GM12878 (cell line): Measurements from ENCODE around the gene FTH1. TPM values are rescaled to one million over a fixed set of nuclear protein-coding genes. Genes with fewer than 3 reads are reported as not detected.

Experiments used
- ATAC-seq: fragments of 200-7000 bp; cut with Tn5 transposase; 3 replicates; pipeline ENCODE4 v1.9.1; 2020; ENCODE audit warnings: mild to moderate bottlenecking, moderate library complexity
- BruUV-seq: library from RNA; stranded (reverse); fragments of 400-500 nt; replicated peaks from 2 replicates; lab custom pipeline; 2021; lab: Mats Ljungman, UMichigan
- CTCF ChIA-PET: fragments of 300-600 bp; sonication (Branson Sonifier 250); formaldehyde crosslinking; extraction: SDS; loops from one replicate; lab custom pipeline; 2021; ENCODE audit warnings: inconsistent platforms; lab: Yijun Ruan, JAX
- POLR2A ChIA-PET: fragments of 350-600 bp; formaldehyde crosslinking; extraction: SDS; loops from one replicate; lab custom pipeline; 2021; ENCODE audit warnings: inconsistent platforms; lab: Charles Lee
- RAD21 ChIA-PET: fragments of 300-600 bp; sonication (Branson Sonifier 250); formaldehyde crosslinking; loops from one replicate; lab custom pipeline; 2023; ENCODE audit warnings: antibody characterized with exemption; ENCODE audit not compliant: unreplicated experiment; lab: Charles Lee
- SMC1A ChIA-PET: fragments of 300-600 bp; sonication (Branson Sonifier 250); formaldehyde crosslinking; loops from one replicate; lab custom pipeline; 2023; ENCODE audit not compliant: unreplicated experiment, uncharacterized antibody; lab: Charles Lee
- DNase-seq: peaks from one replicate; pipeline ENCODE4 v3.0.0-alpha.2; 2011; ENCODE audit warnings: low read depth, low spot score
- FAIRE-seq: peaks from 3 replicates; lab custom pipeline; 2011; peaks lifted over from hg19 to GRCh38; lab: Jason Lieb, UNC
- H2AFZ ChIP-seq: 2 replicates; pipeline ENCODE4 v1.6.0; 2011; ENCODE audit warnings: low read depth, low read length, control low read depth; ENCODE audit not compliant: control insufficient read depth
- H3K27ac ChIP-seq: 2 replicates; pipeline ENCODE4 v1.5.1; 2011; ENCODE audit warnings: control low read depth; ENCODE audit not compliant: control insufficient read depth, insufficient read depth
- H3K27me3 ChIP-seq, 2 experiments: replicated peaks in 1 of 2; 2 replicates each; pipeline versions ENCODE4 v1.6.0 to v1.6.1; 2011; ENCODE audit warnings: low read length in 1 of 2; ENCODE audit not compliant: control insufficient read depth in 2 of 2, insufficient read depth in 2 of 2
- H3K36me3 ChIP-seq, 2 experiments: 2 replicates each; pipeline ENCODE4 v1.5.1; 2011; ENCODE audit warnings: low read length in 1 of 2; ENCODE audit not compliant: control insufficient read depth in 2 of 2, insufficient read depth in 2 of 2
- H3K4me1 ChIP-seq: 2 replicates; pipeline ENCODE4 v1.6.1; 2011; ENCODE audit warnings: mild to moderate bottlenecking, low read length, moderate library complexity, mixed read lengths; ENCODE audit not compliant: control insufficient read depth, insufficient read depth
- H3K4me2 ChIP-seq: 2 replicates; pipeline ENCODE4 v1.6.0; 2011; ENCODE audit warnings: control low read depth; ENCODE audit not compliant: control insufficient read depth, insufficient read depth
- H3K4me3 ChIP-seq: fragments of 200-600 bp; sonication (generic); 2 replicates; pipeline ENCODE4 v1.5.1; 2016
- H3K79me2 ChIP-seq: 2 replicates; pipeline ENCODE4 v1.6.0; 2011; ENCODE audit warnings: low read length; ENCODE audit not compliant: control insufficient read depth, insufficient read depth
- H3K9ac ChIP-seq: 2 replicates; pipeline ENCODE4 v1.8.0; 2011; ENCODE audit warnings: low read length, control low read depth, mixed read lengths; ENCODE audit not compliant: control insufficient read depth, insufficient read depth
- H3K9me3 ChIP-seq: replicated peaks from 3 replicates; pipeline ENCODE4 v1.5.1; 2011; ENCODE audit warnings: mild to moderate bottlenecking, low read length; ENCODE audit not compliant: control insufficient read depth, insufficient read depth
- H4K20me1 ChIP-seq: 2 replicates; pipeline ENCODE4 v1.6.0; 2011; ENCODE audit not compliant: control insufficient read depth, insufficient read depth
- CBX5 ChIP-seq: sonication (generic); IDR thresholded peaks from 2 replicates; pipeline ENCODE4 v1.6.1; 2016; ENCODE audit warnings: low read depth, moderate library complexity, mild to moderate bottlenecking, inconsistent platforms
- ETV6 ChIP-seq, 2 experiments: fragments of 450-650 bp in 1 of 2; IDR thresholded peaks in 1 of 2; conservative IDR thresholded peaks in 1 of 2; 2 replicates each; pipeline ENCODE4 v1.6.1; 2014; ENCODE audit warnings: antibody characterized with exemption in 1 of 2, borderline replicate concordance in 1 of 2, low read depth in 1 of 2, mild to moderate bottlenecking in 1 of 2, moderate library complexity in 1 of 2
- HCFC1 ChIP-seq: fragments of 150-350 bp; IDR thresholded peaks from 2 replicates; pipeline ENCODE4 v1.6.1; 2014; ENCODE audit warnings: low read length
- PML ChIP-seq: IDR thresholded peaks from 2 replicates; pipeline ENCODE4 v1.6.1; 2012; ENCODE audit warnings: low read length, inconsistent platforms
- RELA ChIP-seq: fragments of 450-650 bp; IDR thresholded peaks from 2 replicates; pipeline ENCODE4 v1.8.0; 2014; ENCODE audit warnings: borderline replicate concordance; ENCODE audit not compliant: partially characterized antibody
- STAT1 ChIP-seq: fragments of 450-650 bp; conservative IDR thresholded peaks from 2 replicates; pipeline ENCODE4 v1.6.1; 2014; ENCODE audit warnings: antibody characterized with exemption, mild to moderate bottlenecking
- ZNF24 ChIP-seq: fragments of 450-650 bp; IDR thresholded peaks from 2 replicates; pipeline ENCODE4 v1.6.1; 2017; ENCODE audit warnings: antibody characterized with exemption, mild to moderate bottlenecking
- WGBS: methylation state at CpG from one replicate; pipeline ENCODE4 v1.1.6; 2016; ENCODE audit warnings: low lambda C conversion rate; ENCODE audit not compliant: insufficient replicate concordance, insufficient coverage; ENCODE audit errors: missing lambda C conversion rate; 5-methylcytosine and 5-hydroxymethylcytosine counted together
- in situ Hi-C: fragments of 300-500 bp; cut with MboI; formaldehyde crosslinking; loops from 9 replicates; pipeline ENCODE4 v1.14.3; 2018; ENCODE audit warnings: mixed read lengths
- intact Hi-C: fragments of 100-400 bp; cut with micrococcal nuclease; formaldehyde crosslinking; loops from one replicate; pipeline ENCODE4 v1.14.2; 2022; ENCODE audit not compliant: unreplicated experiment
- polyA plus RNA-seq, 11 experiments: library from polyadenylated mRNA; depleted of rRNA in 4 of 11; unstranded in 6 of 11; stranded (reverse) in 5 of 11; fragments of >200 nt; fragmentation: Nextera tagmentation in 4 of 11; fragmentation: Illumina TruSeq in 1 of 11; extraction: Ambion mirVana in 4 of 11; extraction: Trizol in 1 of 11; gene quantifications; 1 replicate in 1 of 11; 2 replicates in 10 of 11; pipeline versions ENCODE4 v1.2.1 to v1.2.3, GENCODE V29; 2011 to 2016; ENCODE audit warnings: inconsistent platforms in 2 of 11, missing spikeins in 2 of 11, low read depth in 1 of 11
- total RNA-seq, 4 experiments: library from RNA; depleted of rRNA in 3 of 4; stranded (reverse); fragments of >200 nt in 3 of 4; fragmentation: Illumina TruSeq in 1 of 4; extraction: Trizol in 1 of 4; gene quantifications; 2 replicates each; pipeline versions ENCODE4 v1.2.1 to v1.2.3, GENCODE V29; 2013 to 2021
- TF ChIP-seq, protein P1 (sequence below): fragments of 450-650 bp; IDR thresholded peaks from 2 replicates; pipeline ENCODE4 v1.6.1; 2016; ENCODE audit warnings: mild to moderate bottlenecking
- TF ChIP-seq, protein P2 (sequence below): IDR thresholded peaks from 2 replicates; pipeline ENCODE4 v1.6.1; 2012; ENCODE audit warnings: mild to moderate bottlenecking, low read depth, low read length
- TF ChIP-seq, protein P3 (sequence below): fragments of 450-650 bp; IDR thresholded peaks from 2 replicates; pipeline ENCODE4 v1.6.1; 2017; ENCODE audit warnings: mild to moderate bottlenecking, moderate library complexity

Gene FTH1
- total and polyA plus RNA-seq, 10 of the 15 experiments (the other 5 are each of a cell fraction or from before 2014, with no cell fraction given), result 289 to 4,154 (median 960) TPM

DNA sequence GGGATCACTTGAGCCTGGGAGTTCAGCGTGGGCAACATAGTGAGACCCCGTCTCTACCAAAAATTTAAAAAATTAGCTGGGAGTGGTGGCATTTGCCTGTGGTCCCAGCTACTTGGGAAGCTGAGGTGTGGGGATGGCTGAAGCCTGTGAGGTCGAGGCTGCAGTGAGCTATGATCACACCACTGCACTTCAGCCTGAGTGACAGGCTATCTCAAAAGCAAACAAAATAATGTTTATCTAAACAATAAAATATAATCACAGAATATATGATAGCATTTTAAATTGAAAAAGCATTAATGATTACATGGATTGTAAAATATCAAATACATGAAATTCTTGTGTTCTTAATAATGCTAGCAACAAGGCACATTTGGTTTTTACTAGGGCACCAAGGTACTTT is 14.6 kb downstream of the FTH1 start:
- Histone ChIP-seq H3K79me2 (no peaks in the 10 kb centered on the region), H3K27me3 (no peaks in the 10 kb centered on the region; a peak in 1 of 4 replicates), H3K9me3 (no peaks in the 10 kb centered on the region), H3K9ac (no peak overlapping the region), H3K27ac (no peak overlapping the region), H3K4me1 (peaks cover 3% of the 10 kb centered on the region; the same call in 1 of the 2 replicates), H3K4me3 (no peak overlapping the region), H3K4me2 (no peak overlapping the region), H4K20me1 (no peaks in the 10 kb centered on the region), H3K36me3 (no peaks in the 10 kb centered on the region), H2AFZ (no peak overlapping the region)
- FAIRE-seq, result no peak
- ChIA-PET CTCF (interaction anchor here (1.4 to 8.0 kb wide), 3 partner anchors 55 to 156 kb away, joined by 4 to 188 read pairs (median 10); partner anchors contain the start of genes FEN1 and TMEM258), SMC1A (interaction anchor here (1.6 to 7.1 kb wide), 2 partner anchors 129 to 156 kb away, joined by 4 to 86 read pairs; no protein-coding TSS in a partner anchor), RAD21 (interaction anchor here (3.8 kb wide), 1 partner anchor 129 kb away, joined by 17 read pairs; no protein-coding TSS in a partner anchor), POLR2A (no interaction called here)
- BruUV-seq, result no TSS peak
- 46% methylated on average over 3 of the region's 3 CpGs for WGBS
- intact Hi-C loops, result no loop called here
- ATAC-seq, result no peak
- in situ Hi-C loops, result no loop called here
- no peak for DNase-seq
- TF ChIP-seq ETV6 (conservative IDR thresholded peaks at IDR 0.05 in 1 of 2, IDR thresholded peaks at IDR 0.05 in 1 of 2; ENCODE audit: borderline replicate concordance in 1 of 2, low read depth in 1 of 2), result no peak
- TF ChIP-seq ZNF24, result no peak
- no peak for TF ChIP-seq STAT1
- no peak for TF ChIP-seq RELA
- TF ChIP-seq, protein P1, sequence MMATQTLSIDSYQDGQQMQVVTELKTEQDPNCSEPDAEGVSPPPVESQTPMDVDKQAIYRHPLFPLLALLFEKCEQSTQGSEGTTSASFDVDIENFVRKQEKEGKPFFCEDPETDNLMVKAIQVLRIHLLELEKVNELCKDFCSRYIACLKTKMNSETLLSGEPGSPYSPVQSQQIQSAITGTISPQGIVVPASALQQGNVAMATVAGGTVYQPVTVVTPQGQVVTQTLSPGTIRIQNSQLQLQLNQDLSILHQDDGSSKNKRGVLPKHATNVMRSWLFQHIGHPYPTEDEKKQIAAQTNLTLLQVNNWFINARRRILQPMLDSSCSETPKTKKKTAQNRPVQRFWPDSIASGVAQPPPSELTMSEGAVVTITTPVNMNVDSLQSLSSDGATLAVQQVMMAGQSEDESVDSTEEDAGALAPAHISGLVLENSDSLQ, result no peak
- no peak for TF ChIP-seq HCFC1
- TF ChIP-seq, protein P2, sequence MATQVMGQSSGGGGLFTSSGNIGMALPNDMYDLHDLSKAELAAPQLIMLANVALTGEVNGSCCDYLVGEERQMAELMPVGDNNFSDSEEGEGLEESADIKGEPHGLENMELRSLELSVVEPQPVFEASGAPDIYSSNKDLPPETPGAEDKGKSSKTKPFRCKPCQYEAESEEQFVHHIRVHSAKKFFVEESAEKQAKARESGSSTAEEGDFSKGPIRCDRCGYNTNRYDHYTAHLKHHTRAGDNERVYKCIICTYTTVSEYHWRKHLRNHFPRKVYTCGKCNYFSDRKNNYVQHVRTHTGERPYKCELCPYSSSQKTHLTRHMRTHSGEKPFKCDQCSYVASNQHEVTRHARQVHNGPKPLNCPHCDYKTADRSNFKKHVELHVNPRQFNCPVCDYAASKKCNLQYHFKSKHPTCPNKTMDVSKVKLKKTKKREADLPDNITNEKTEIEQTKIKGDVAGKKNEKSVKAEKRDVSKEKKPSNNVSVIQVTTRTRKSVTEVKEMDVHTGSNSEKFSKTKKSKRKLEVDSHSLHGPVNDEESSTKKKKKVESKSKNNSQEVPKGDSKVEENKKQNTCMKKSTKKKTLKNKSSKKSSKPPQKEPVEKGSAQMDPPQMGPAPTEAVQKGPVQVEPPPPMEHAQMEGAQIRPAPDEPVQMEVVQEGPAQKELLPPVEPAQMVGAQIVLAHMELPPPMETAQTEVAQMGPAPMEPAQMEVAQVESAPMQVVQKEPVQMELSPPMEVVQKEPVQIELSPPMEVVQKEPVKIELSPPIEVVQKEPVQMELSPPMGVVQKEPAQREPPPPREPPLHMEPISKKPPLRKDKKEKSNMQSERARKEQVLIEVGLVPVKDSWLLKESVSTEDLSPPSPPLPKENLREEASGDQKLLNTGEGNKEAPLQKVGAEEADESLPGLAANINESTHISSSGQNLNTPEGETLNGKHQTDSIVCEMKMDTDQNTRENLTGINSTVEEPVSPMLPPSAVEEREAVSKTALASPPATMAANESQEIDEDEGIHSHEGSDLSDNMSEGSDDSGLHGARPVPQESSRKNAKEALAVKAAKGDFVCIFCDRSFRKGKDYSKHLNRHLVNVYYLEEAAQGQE, result no peak
- TF ChIP-seq PML, result no peak
- TF ChIP-seq CBX5, result no peak
- TF ChIP-seq, protein P3, sequence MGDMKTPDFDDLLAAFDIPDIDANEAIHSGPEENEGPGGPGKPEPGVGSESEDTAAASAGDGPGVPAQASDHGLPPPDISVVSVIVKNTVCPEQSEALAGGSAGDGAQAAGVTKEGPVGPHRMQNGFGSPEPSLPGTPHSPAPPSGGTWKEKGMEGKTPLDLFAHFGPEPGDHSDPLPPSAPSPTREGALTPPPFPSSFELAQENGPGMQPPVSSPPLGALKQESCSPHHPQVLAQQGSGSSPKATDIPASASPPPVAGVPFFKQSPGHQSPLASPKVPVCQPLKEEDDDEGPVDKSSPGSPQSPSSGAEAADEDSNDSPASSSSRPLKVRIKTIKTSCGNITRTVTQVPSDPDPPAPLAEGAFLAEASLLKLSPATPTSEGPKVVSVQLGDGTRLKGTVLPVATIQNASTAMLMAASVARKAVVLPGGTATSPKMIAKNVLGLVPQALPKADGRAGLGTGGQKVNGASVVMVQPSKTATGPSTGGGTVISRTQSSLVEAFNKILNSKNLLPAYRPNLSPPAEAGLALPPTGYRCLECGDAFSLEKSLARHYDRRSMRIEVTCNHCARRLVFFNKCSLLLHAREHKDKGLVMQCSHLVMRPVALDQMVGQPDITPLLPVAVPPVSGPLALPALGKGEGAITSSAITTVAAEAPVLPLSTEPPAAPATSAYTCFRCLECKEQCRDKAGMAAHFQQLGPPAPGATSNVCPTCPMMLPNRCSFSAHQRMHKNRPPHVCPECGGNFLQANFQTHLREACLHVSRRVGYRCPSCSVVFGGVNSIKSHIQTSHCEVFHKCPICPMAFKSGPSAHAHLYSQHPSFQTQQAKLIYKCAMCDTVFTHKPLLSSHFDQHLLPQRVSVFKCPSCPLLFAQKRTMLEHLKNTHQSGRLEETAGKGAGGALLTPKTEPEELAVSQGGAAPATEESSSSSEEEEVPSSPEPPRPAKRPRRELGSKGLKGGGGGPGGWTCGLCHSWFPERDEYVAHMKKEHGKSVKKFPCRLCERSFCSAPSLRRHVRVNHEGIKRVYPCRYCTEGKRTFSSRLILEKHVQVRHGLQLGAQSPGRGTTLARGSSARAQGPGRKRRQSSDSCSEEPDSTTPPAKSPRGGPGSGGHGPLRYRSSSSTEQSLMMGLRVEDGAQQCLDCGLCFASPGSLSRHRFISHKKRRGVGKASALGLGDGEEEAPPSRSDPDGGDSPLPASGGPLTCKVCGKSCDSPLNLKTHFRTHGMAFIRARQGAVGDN, result no peak
